GM12878 (cell line): ENCODE measurements around the gene SUPT3H. TPM values are rescaled to one million over a fixed set of nuclear protein-coding genes. Genes with fewer than 3 reads are reported as not detected.

Experiments used
- ATAC-seq: fragments of 200-7000 bp; cut with Tn5 transposase; 3 replicates; pipeline ENCODE4 v1.9.1; 2020; ENCODE audit warnings: mild to moderate bottlenecking, moderate library complexity
- BruUV-seq: library from RNA; stranded (reverse); fragments of 400-500 nt; replicated peaks from 2 replicates; lab custom pipeline; 2021; lab: Mats Ljungman, UMichigan
- CTCF ChIA-PET: fragments of 300-600 bp; sonication (Branson Sonifier 250); formaldehyde crosslinking; extraction: SDS; loops from one replicate; lab custom pipeline; 2021; ENCODE audit warnings: inconsistent platforms; lab: Yijun Ruan, JAX
- POLR2A ChIA-PET: fragments of 350-600 bp; formaldehyde crosslinking; extraction: SDS; loops from one replicate; lab custom pipeline; 2021; ENCODE audit warnings: inconsistent platforms; lab: Charles Lee
- RAD21 ChIA-PET: fragments of 300-600 bp; sonication (Branson Sonifier 250); formaldehyde crosslinking; loops from one replicate; lab custom pipeline; 2023; ENCODE audit warnings: antibody characterized with exemption; ENCODE audit not compliant: unreplicated experiment; lab: Charles Lee
- SMC1A ChIA-PET: fragments of 300-600 bp; sonication (Branson Sonifier 250); formaldehyde crosslinking; loops from one replicate; lab custom pipeline; 2023; ENCODE audit not compliant: unreplicated experiment, uncharacterized antibody; lab: Charles Lee
- DNase-seq: peaks from one replicate; pipeline ENCODE4 v3.0.0-alpha.2; 2011; ENCODE audit warnings: low read depth, low spot score
- FAIRE-seq: peaks from 3 replicates; lab custom pipeline; 2011; peaks lifted over from hg19 to GRCh38; lab: Jason Lieb, UNC
- H2AFZ ChIP-seq: 2 replicates; pipeline ENCODE4 v1.6.0; 2011; ENCODE audit warnings: low read depth, low read length, control low read depth; ENCODE audit not compliant: control insufficient read depth
- H3K27ac ChIP-seq: 2 replicates; pipeline ENCODE4 v1.5.1; 2011; ENCODE audit warnings: control low read depth; ENCODE audit not compliant: control insufficient read depth, insufficient read depth
- H3K27me3 ChIP-seq, 2 experiments: replicated peaks in 1 of 2; 2 replicates each; pipeline versions ENCODE4 v1.6.0 to v1.6.1; 2011; ENCODE audit warnings: low read length in 1 of 2; ENCODE audit not compliant: control insufficient read depth in 2 of 2, insufficient read depth in 2 of 2
- H3K36me3 ChIP-seq, 2 experiments: 2 replicates each; pipeline ENCODE4 v1.5.1; 2011; ENCODE audit warnings: low read length in 1 of 2; ENCODE audit not compliant: control insufficient read depth in 2 of 2, insufficient read depth in 2 of 2
- H3K4me1 ChIP-seq: 2 replicates; pipeline ENCODE4 v1.6.1; 2011; ENCODE audit warnings: mild to moderate bottlenecking, low read length, moderate library complexity, mixed read lengths; ENCODE audit not compliant: control insufficient read depth, insufficient read depth
- H3K4me2 ChIP-seq: 2 replicates; pipeline ENCODE4 v1.6.0; 2011; ENCODE audit warnings: control low read depth; ENCODE audit not compliant: control insufficient read depth, insufficient read depth
- H3K4me3 ChIP-seq: fragments of 200-600 bp; sonication (generic); 2 replicates; pipeline ENCODE4 v1.5.1; 2016
- H3K79me2 ChIP-seq: 2 replicates; pipeline ENCODE4 v1.6.0; 2011; ENCODE audit warnings: low read length; ENCODE audit not compliant: control insufficient read depth, insufficient read depth
- H3K9ac ChIP-seq: 2 replicates; pipeline ENCODE4 v1.8.0; 2011; ENCODE audit warnings: low read length, control low read depth, mixed read lengths; ENCODE audit not compliant: control insufficient read depth, insufficient read depth
- H3K9me3 ChIP-seq: replicated peaks from 3 replicates; pipeline ENCODE4 v1.5.1; 2011; ENCODE audit warnings: mild to moderate bottlenecking, low read length; ENCODE audit not compliant: control insufficient read depth, insufficient read depth
- H4K20me1 ChIP-seq: 2 replicates; pipeline ENCODE4 v1.6.0; 2011; ENCODE audit not compliant: control insufficient read depth, insufficient read depth
- BMI1 ChIP-seq: fragments of 450-650 bp; IDR thresholded peaks from 2 replicates; pipeline ENCODE4 v1.6.1; 2016; ENCODE audit warnings: mild to moderate bottlenecking, moderate library complexity, borderline replicate concordance
- CBX3 ChIP-seq: fragments of 200-600 bp; sonication (generic); IDR thresholded peaks from 2 replicates; pipeline ENCODE4 v1.6.1; 2016; ENCODE audit warnings: low read depth, borderline replicate concordance
- CREM ChIP-seq: IDR thresholded peaks from 2 replicates; pipeline ENCODE4 v1.6.1; 2014; ENCODE audit warnings: antibody characterized with exemption, low read depth
- CUX1 ChIP-seq: IDR thresholded peaks from 2 replicates; pipeline ENCODE4 v1.6.1; 2012; ENCODE audit warnings: improper control_type of control experiment, low read depth, low read length; ENCODE audit not compliant: insufficient replicate concordance
- HDGF ChIP-seq: fragments of 450-650 bp; IDR thresholded peaks from 2 replicates; pipeline ENCODE4 v1.6.1; 2016; ENCODE audit warnings: antibody characterized with exemption
- KAT2A ChIP-seq: conservative IDR thresholded peaks from 2 replicates; pipeline ENCODE4 v1.6.1; 2011; ENCODE audit warnings: low read depth, low read length; ENCODE audit not compliant: control insufficient read depth
- POLR2A ChIP-seq: IDR thresholded peaks from 2 replicates; pipeline ENCODE4 v1.6.1; 2011; ENCODE audit warnings: low read depth, mild to moderate bottlenecking, low read length
- POLR2AphosphoS2 ChIP-seq: IDR thresholded peaks from 2 replicates; pipeline ENCODE4 v1.6.1; 2011; ENCODE audit warnings: low read depth, mild to moderate bottlenecking, low read length, improper control_type of control experiment, moderate library complexity
- POLR2AphosphoS5 ChIP-seq: IDR thresholded peaks from 2 replicates; pipeline ENCODE4 v1.6.1; 2011; ENCODE audit warnings: mild to moderate bottlenecking, low read length, inconsistent platforms
- PRDM15 ChIP-seq: fragments of 450-650 bp; formaldehyde crosslinking; IDR thresholded peaks from 2 replicates; pipeline ENCODE4 v1.4.0; 2020; ENCODE audit warnings: mild to moderate bottlenecking, moderate library complexity
- RAD51 ChIP-seq: fragments of 450-650 bp; IDR thresholded peaks from 2 replicates; pipeline ENCODE4 v1.6.1; 2016; ENCODE audit warnings: moderate library complexity, mild to moderate bottlenecking, inconsistent platforms
- SMARCA5 ChIP-seq: fragments of 450-650 bp; IDR thresholded peaks from 2 replicates; pipeline ENCODE4 v1.6.1; 2017; ENCODE audit warnings: mild to moderate bottlenecking
- TCF7 ChIP-seq: IDR thresholded peaks from 2 replicates; pipeline ENCODE4 v1.6.1; 2014; ENCODE audit warnings: antibody characterized with exemption, borderline replicate concordance
- USF1 ChIP-seq: IDR thresholded peaks from 2 replicates; pipeline ENCODE4 v1.6.1; 2011; ENCODE audit warnings: borderline replicate concordance, low read depth, mild to moderate bottlenecking, moderate library complexity, mixed read lengths, low read length; ENCODE audit not compliant: insufficient read depth; ENCODE audit errors: extremely low read length
- WGBS: methylation state at CpG from one replicate; pipeline ENCODE4 v1.1.6; 2016; ENCODE audit warnings: low lambda C conversion rate; ENCODE audit not compliant: insufficient replicate concordance, insufficient coverage; ENCODE audit errors: missing lambda C conversion rate; 5-methylcytosine and 5-hydroxymethylcytosine counted together
- in situ Hi-C: fragments of 300-500 bp; cut with MboI; formaldehyde crosslinking; loops from 9 replicates; pipeline ENCODE4 v1.14.3; 2018; ENCODE audit warnings: mixed read lengths
- intact Hi-C: fragments of 100-400 bp; cut with micrococcal nuclease; formaldehyde crosslinking; loops from one replicate; pipeline ENCODE4 v1.14.2; 2022; ENCODE audit not compliant: unreplicated experiment
- polyA plus RNA-seq, 11 experiments: library from polyadenylated mRNA; depleted of rRNA in 4 of 11; unstranded in 6 of 11; stranded (reverse) in 5 of 11; fragments of >200 nt; fragmentation: Nextera tagmentation in 4 of 11; fragmentation: Illumina TruSeq in 1 of 11; extraction: Ambion mirVana in 4 of 11; extraction: Trizol in 1 of 11; gene quantifications; 1 replicate in 1 of 11; 2 replicates in 10 of 11; pipeline versions ENCODE4 v1.2.1 to v1.2.3, GENCODE V29; 2011 to 2016; ENCODE audit warnings: inconsistent platforms in 2 of 11, missing spikeins in 2 of 11, low read depth in 1 of 11
- total RNA-seq, 4 experiments: library from RNA; depleted of rRNA in 3 of 4; stranded (reverse); fragments of >200 nt in 3 of 4; fragmentation: Illumina TruSeq in 1 of 4; extraction: Trizol in 1 of 4; gene quantifications; 2 replicates each; pipeline versions ENCODE4 v1.2.1 to v1.2.3, GENCODE V29; 2013 to 2021

Gene SUPT3H
- total and polyA plus RNA-seq, 10 of the 15 experiments (the other 5 are each of a cell fraction or from before 2014, with no cell fraction given), result 0.51 to 3.7 (median 2.0) TPM

- 83% methylated on average over 1 of the region's 1 CpG for WGBS
- TF ChIP-seq PRDM15 (CRISPR knock-in tag), result no peak
- no peak for TF ChIP-seq SMARCA5
- no peak for TF ChIP-seq USF1
- TF ChIP-seq BMI1, result no peak
- TF ChIP-seq KAT2A, result no peak
- TF ChIP-seq POLR2AphosphoS5, result no peak
- no peak for TF ChIP-seq CUX1
- no peak for TF ChIP-seq CBX3
- TF ChIP-seq HDGF, result no peak
- TF ChIP-seq TCF7, result no peak
- no peak for TF ChIP-seq CREM
- no peak for TF ChIP-seq RAD51
- TF ChIP-seq POLR2A, result no peak
- no peak for TF ChIP-seq POLR2AphosphoS2
These were observed 155.4 kb downstream of the SUPT3H start for GRCh38 chr6:45222380-45222779.

More at GRCh38 chr6:45222380-45222779, 155.4 kb downstream of the SUPT3H start:
- RAD21 ChIA-PET, result no interaction called here
- no peaks in the 10 kb centered on the region for H3K36me3 ChIP-seq
- POLR2A ChIA-PET, result no interaction called here
- no peak overlapping the region for H3K4me2 ChIP-seq
- no peaks in the 10 kb centered on the region for H3K27me3 ChIP-seq
- no peak overlapping the region for H3K27ac ChIP-seq
- BruUV-seq, result no TSS peak
- DNase-seq, result no peak
- no peak overlapping the region for H3K4me3 ChIP-seq
- no peak overlapping the region for H3K9ac ChIP-seq
- in situ Hi-C loops (no loop called here), intact Hi-C loops (loop anchor here (10.0 kb wide), 1 partner anchor 568 kb away; no protein-coding TSS in a partner anchor)
- SMC1A ChIA-PET, result interaction anchor here (1.7 to 1.8 kb wide), 2 partner anchors 16 to 73 kb away, joined by 3 read pairs; no protein-coding TSS in a partner anchor
- ATAC-seq, result no peak
- FAIRE-seq, result no peak
- CTCF ChIA-PET, result no interaction called here
- H3K4me1 ChIP-seq, result no peaks in the 10 kb centered on the region
- H2AFZ ChIP-seq, result no peak overlapping the region
- no peaks in the 10 kb centered on the region for H4K20me1 ChIP-seq
- H3K79me2 ChIP-seq, result no peaks in the 10 kb centered on the region
- H3K9me3 ChIP-seq, result no peaks in the 10 kb centered on the region
